HG02623 (cell line): ENCODE data around the gene LORICRIN.

Experiments used
- ATAC-seq: cut with Tn5 transposase; IDR thresholded peaks from one replicate; pipeline ENCODE4 v1.9.1; 2021; ENCODE audit warnings: moderate library complexity; ENCODE audit not compliant: unreplicated experiment

LORICRIN gene

GRCh38 chr1:153248176-153248879, 11.2 kb upstream of the LORICRIN start:
- no peak for ATAC-seq

- no peak for ATAC-seq
Observed at GRCh38 chr1:153250166-153250565, 9.3 kb upstream of the LORICRIN start.

GRCh38 chr1:153251087-153251486, 8.4 kb upstream of the LORICRIN start:
- ATAC-seq = no peak

- ATAC-seq = no peak
Observed at GRCh38 chr1:153251562-153251961, 7.9 kb upstream of the LORICRIN start.

GRCh38 chr1:153251988-153252387, 7.5 kb upstream of the LORICRIN start:
- ATAC-seq = no peak

GRCh38 chr1:153253076-153253475, 6.4 kb upstream of the LORICRIN start:
- no peak for ATAC-seq

- ATAC-seq = no peak
Observed at GRCh38 chr1:153253693-153254092, 5.8 kb upstream of the LORICRIN start.

GRCh38 chr1:153260585-153261280, 1.2 kb downstream of the LORICRIN start:
- no peak for ATAC-seq

GRCh38 chr1:153261281-153262069, 2.0 kb downstream of the LORICRIN start:
- ATAC-seq = no peak

- no peak for ATAC-seq
Observed at GRCh38 chr1:153262070-153262366, 2.5 kb downstream of the LORICRIN start.

GRCh38 chr1:153262462-153263157, 3.1 kb downstream of the LORICRIN start:
- no peak for ATAC-seq

- no peak for ATAC-seq
Observed at GRCh38 chr1:153265457-153265856, 6.0 kb downstream of the LORICRIN start.

- ATAC-seq = no peak
Observed at GRCh38 chr1:153271711-153272110, 12.2 kb downstream of the LORICRIN start.

GRCh38 chr1:153272186-153272585, 12.7 kb downstream of the LORICRIN start:
- no peak for ATAC-seq

- ATAC-seq = no peak
Observed at GRCh38 chr1:153277852-153278251, 18.4 kb downstream of the LORICRIN start.

GRCh38 chr1:153288634-153289275, 29.3 kb downstream of the LORICRIN start:
- ATAC-seq = no peak

- no peak for ATAC-seq
Observed at GRCh38 chr1:153291514-153291913, 32.0 kb downstream of the LORICRIN start.

GRCh38 chr1:153292185-153292584, 32.7 kb downstream of the LORICRIN start:
- ATAC-seq = no peak

- no peak for ATAC-seq
Observed at GRCh38 chr1:153292740-153293479, 33.4 kb downstream of the LORICRIN start.

GRCh38 chr1:153293480-153293775, 33.9 kb downstream of the LORICRIN start:
- no peak for ATAC-seq
